NCI-H2107 treated with DMSO at 0.1 percent for 48 hours (cell line): Measurements from ENCODE around the gene GPR65.

Source experiments
- DNase-seq: peaks from one replicate; lab custom pipeline; 2025; ENCODE audit not compliant: unreplicated experiment; lab: John Stamatoyannopoulos, UW

GPR65 gene

DNA sequence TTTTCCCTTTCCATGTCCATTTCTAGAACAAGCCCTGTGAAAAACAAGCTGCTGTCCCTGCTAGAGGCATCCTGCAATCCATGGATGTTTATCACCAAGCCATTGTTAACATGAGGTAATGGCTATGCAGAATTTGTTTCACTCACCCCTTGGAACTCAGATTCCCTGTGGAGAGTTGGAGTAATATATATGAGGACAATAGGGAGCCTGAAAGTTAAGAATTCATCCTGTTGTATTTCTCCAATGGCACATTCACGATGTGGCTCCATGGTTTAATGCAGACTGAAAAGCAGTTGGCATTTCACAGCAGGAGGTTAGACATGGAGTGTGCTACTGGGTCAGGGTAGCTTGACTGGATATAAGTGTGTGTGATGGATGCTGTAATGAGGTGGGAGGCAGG, 32.4 kb downstream of the GPR65 start:
- DNase-seq: no peak

DNA sequence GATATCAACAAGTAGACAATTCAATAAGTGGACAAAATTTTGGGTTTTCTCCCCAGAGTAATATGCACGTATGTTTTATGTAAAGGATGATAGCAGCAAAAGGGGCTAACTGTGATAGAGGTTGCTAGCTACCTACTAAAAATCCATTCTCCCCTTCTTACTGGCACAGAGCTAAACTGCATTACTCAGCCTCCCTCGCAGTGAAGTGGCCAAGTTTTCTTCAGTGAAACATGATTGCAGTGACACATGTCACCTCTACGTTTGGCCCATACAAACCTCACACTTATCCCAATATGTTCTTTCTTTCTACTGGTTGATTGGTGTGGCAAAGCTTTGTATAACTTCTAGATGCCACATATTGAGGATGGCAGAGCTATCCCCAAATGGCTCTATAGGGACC, 34.3 kb downstream of the GPR65 start:
- DNase-seq: no peak

DNA sequence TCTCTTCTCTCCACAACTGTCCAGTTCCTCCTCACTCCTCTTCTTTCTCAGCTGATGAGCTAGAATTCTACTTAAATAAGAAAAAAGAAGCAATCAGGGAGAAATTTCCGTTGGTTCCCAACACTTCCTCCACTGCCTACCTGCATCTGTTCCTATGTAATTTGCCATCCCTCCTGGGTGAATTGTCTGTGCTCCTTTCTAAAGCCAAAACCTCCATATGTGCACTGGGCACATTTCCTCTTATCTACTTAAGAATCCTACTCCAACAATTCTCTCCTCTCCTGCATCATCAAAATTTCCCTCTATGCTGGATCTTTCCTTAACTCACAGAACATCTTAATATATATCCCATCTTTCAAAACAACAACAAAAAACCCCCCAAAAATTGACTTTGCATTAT, 35.2 kb downstream of the GPR65 start:
- no peak for DNase-seq

DNA sequence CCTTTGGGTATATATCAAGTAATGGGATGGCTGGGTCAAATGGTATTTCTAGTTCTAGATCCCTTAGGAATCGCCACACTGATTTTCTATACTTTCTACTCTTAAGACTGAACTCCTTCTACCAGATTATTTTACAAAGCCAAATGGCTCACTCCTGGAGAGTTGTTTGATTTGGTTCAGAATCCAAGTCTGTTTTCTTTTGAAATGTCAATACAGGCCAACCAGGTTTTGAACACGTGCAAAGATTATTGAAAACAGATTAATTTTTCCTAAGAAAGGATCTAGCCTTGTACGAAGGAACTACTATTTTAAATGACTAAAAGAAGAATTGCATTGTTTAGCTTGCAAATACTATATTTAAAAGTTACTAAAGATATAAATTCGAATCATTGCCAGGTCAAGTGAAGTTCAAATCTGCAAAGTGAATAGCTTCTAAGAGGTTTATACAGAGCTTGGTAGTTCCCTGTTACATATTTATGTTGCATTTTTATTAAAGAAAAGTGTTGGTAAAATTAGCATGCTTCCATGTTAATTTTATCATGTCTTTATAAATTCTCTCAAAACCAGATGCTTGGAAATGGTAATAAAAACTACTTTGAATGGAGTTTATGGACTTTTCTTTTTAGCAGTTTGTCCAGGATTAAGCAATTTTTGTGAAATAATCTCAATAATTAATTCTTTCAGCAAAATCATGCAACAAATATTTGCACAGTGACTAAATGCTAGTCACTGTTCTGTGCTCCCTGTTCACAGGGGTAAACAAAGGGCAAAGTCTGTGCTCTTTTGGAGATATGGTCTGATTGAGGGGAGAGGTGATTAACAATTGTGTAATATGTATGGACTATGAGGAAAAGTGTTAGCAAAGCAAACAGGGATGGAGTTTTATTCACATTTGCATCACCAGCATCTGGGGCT, 38.9 kb downstream of the GPR65 start:
- DNase-seq: no peak

DNA sequence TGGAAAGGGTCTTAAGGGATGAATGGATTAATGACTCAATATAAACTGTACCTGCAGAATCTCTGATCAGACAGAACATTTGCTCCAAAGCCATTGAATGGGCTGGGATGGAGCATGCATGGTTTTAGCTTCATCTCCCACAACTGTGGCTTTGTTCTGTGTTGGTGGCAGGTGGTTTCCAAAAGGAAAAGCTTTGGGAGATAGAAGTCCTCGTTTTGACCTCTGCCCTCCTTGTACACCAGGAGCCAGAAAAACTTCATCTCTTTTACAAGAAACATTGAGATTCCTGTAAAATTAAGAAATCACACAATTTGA, 39.5 kb downstream of the GPR65 start:
- DNase-seq: no peak

DNA sequence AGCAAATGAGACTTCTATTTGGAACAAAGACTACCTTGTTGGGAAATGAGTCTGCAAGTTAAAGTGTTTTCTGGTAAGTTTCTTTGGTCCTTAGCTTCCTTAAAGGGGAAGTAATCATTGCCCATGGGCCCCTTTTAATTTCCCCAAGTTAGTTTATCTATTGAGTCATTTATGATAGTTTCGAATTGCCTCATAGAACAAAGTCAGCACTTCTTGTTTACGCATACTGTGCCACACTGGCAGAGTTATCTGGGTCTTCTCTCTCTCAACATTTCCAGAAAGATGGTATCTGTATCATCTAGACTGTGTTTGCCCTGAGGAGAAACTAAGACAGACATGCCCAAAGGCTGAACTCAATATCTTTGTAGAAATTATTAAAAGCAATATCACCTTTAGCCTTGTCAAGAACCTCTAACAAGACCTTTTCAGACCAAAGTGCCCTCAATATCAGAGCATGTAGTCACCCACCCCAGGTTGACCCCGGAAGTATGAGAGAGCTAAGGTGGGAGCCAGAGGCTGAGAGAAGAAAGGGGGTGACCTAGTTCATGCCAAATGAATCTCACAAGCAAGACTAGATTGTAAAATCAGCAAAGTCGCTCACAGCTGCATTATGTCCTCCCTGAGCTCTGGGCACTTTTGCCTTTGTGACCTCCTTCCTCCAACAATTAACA, 40.0 kb downstream of the GPR65 start:
- DNase-seq: no peak

DNA sequence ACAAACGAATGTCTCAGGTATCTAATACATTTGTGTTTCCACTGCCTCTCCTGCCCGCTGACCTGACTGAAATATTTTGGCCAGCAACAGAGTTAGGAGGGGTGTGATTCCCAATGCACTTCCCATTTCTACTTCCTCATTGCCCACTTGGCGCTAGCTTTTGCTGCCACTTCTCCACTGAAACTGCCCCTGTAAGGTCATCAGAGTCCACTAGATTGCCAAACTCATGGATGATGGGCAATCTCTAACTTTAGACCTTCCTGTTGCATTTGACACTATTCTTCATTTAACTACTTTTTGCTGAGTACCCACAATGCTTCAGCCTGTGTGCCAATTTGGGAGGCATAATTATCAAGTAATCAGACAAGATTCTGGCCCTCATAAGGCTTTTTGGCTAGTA, 40.8 kb downstream of the GPR65 start:
- DNase-seq: no peak

DNA sequence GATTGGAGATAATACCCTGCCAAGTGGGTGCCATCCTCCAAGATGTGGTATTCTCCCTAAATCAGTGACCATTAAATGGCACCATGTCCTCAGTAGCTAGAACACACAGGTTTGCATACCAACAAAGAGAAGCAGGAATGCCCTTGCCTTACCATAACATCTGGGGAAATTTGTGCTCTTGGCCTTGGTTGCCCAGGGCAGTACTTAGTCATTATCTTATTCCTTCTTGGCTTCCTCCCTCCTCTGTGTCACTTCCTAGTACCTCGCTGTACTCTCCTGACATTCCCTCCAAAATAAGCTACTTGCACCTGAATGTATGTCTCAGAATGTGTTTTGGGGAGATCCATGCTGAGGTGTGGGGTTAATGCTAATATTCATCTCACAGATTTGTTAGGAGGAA, 43.4 kb downstream of the GPR65 start:
- DNase-seq: no peak

DNA sequence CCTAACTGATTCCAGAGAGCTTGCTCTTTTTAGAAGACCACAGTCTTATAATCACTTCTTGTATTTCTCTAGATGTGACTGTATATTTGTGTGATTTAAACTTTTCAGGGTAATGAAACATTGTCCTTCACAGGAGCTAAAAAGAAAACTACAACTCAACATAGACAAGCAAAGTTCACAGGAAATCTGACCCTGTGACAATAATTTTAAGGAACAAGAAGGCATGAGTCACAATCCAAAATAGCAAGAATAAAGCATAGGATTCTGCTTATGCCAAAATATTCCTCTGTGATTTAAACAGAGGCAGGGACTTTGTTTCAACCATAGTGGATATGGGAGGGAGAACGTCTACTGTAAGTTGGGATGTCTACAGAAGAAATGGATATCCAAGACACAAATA, 44.3 kb downstream of the GPR65 start:
- no peak for DNase-seq

DNA sequence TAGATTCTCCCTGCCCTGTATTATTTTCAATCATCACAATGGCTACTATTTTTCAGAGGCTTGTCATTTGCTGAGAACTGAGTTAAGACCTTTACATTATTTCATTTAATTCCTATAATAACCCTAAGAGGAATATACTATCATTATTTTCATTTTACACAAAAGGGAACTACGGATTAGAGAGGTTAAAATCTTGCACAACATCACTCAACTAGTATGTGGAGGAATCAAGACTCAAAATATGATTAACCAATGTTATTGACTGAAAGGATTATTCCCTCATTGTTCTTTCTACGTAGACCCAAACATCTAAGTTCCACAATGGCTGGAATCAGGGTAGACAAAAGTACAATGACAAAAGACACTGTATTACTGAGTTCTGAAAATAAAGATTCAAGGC, 45.0 kb downstream of the GPR65 start:
- DNase-seq: no peak

DNA sequence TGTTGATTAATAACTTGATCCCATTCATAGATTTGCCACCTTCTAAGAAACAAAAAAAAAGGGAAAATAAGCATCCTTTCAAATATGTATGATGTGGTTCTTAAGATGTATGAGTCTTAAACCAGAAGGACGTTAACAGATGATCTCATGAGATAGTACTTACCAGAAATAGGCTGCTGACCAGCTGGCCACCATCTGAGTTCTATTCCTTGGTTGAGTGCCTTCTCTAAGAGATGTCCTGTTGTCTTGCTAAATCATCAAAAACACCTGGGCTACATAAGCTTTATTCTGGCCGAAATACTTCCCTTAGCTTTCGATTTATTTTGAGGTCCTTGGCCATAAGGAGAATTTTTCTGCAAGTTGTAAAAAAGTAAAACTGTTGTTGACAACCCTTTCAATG, 55.6 kb downstream of the GPR65 start:
- DNase-seq: no peak

DNA sequence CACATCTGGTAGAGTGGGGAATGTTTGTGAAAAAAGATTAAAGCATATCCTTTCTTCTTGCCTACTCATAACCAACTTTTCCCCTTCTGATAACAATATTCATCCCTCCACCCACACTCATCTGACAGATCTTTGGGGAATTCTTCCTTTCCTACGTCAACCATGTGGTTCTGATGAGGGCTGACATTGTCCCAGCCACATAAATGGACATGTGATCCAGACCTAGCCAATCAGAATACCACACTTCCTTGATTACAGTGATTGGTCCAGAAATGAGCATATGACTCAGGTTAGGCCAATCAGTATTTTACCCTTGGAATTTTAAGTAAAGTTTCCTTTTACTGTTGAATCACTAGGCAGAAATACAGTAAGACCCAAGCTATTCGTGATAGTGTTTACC, 58.9 kb downstream of the GPR65 start:
- no peak for DNase-seq
